Ovary (tissue), 3 donors: Measurements from ENCODE around the gene RING1.

Experiments
- EP300 ChIP-seq: sonication (generic); formaldehyde crosslinking; IDR thresholded peaks from one replicate; pipeline ENCODE4 v1.6.1; 2017; ENCODE audit warnings: antibody characterized with exemption
- POLR2A ChIP-seq: fragments of 450-650 bp; IDR thresholded peaks from one replicate; pipeline ENCODE4 v1.6.1; 2017; ENCODE audit warnings: antibody characterized with exemption, mild to moderate bottlenecking, moderate library complexity
- TF ChIP-seq, protein P1 (sequence below), 3 donors: fragments of 450-650 bp in 2 of 3; fragments of 200-600 bp in 1 of 3; IDR thresholded peaks; one replicate each; pipeline versions ENCODE4 v1.5.1 to v1.8.0; 2016 to 2022; ENCODE audit warnings: antibody characterized with exemption in 3 of 3, mild to moderate bottlenecking in 1 of 3
- donor health status: DM: no; HTN: no; CAD: no.

DNA sequence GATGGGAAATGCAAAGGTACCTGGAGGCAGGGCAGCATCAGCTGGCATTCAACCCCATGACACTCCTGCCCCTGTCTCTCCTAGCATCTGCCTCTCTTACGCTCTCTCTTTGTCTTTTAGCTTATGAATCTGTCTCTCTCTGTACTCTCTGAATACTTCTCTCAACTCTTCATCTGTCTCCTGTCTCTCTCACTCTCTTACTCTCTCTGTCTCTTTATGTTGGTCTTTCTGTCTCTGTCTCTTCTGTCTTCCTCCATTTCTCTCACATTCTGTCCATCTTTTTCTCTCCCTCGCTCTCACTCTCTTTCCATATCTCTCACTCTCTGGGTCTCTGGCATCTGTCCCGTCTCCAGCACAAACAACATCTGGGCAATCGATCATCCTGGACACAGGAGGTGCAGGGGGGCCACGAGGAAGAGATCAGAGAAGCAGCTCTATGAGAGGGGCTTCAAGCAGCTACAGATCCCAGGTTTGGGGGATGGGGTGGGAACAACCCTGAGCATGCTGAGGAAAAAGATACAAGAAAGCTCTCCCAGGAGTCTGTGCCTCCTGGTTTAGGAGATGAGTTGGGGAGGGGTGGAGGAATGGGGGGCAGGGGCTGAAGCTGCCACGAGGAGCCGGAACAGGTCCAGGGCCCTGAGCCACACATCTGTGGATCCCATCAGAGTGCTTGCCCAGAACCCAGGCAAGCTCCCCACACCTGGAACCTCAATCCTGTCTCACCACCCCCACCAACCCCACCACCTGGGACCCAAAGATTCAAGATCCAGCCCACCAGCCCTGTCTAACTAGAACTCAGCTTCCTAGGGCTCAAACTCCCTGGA lies 18.5 kb upstream of the RING1 start:
- TF ChIP-seq POLR2A (no peak), EP300 (no peak)
- TF ChIP-seq, protein P1, sequence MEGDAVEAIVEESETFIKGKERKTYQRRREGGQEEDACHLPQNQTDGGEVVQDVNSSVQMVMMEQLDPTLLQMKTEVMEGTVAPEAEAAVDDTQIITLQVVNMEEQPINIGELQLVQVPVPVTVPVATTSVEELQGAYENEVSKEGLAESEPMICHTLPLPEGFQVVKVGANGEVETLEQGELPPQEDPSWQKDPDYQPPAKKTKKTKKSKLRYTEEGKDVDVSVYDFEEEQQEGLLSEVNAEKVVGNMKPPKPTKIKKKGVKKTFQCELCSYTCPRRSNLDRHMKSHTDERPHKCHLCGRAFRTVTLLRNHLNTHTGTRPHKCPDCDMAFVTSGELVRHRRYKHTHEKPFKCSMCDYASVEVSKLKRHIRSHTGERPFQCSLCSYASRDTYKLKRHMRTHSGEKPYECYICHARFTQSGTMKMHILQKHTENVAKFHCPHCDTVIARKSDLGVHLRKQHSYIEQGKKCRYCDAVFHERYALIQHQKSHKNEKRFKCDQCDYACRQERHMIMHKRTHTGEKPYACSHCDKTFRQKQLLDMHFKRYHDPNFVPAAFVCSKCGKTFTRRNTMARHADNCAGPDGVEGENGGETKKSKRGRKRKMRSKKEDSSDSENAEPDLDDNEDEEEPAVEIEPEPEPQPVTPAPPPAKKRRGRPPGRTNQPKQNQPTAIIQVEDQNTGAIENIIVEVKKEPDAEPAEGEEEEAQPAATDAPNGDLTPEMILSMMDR (IDR thresholded peaks at IDR 0.05), result no peak
